ENCODE measurements around the gene SLC25A31. TPM values are rescaled to one million over a fixed set of nuclear protein-coding genes. Genes with fewer than 3 reads are reported as not detected.

Gene SLC25A31
- total and polyA plus RNA-seq, 10 of the 15 experiments (the other 5 are each of a cell fraction or from before 2014, with no cell fraction given), result not detected

DNA sequence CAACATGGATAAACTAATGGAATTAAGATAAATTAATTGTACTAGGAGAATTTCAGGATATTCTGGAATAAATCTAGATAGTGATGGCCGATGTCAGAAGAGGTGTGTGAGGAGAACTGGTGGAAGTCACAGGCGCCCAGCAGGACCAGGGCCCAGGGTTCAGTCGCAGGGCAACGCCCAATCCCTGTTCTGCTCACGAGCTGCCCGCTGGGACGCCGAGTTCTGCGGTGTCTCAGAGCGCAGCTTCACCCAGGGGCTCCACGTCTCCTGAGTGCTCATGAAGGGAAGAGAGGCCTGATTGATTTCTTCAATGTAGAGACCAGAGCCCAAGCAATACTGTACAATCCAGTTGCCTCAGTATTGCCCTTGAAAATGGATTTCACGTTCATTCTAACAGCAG, 50.4 kb downstream of the SLC25A31 start:
- Histone ChIP-seq H3K27me3 (replicated peaks in 1 of 2; ENCODE audit: control insufficient read depth in 2 of 2, insufficient read depth in 2 of 2, low read length in 1 of 2) (no peaks in the 10 kb centered on the region), H3K79me2 (ENCODE audit: control insufficient read depth, insufficient read depth, low read length) (peaks cover 31% of the 10 kb centered on the region), H3K4me1 (ENCODE audit: control insufficient read depth, insufficient read depth, low read length) (peaks cover 11% of the 10 kb centered on the region), H3K27ac (ENCODE audit: control insufficient read depth, insufficient read depth) (no peak overlapping the region), H3K4me2 (ENCODE audit: control insufficient read depth, insufficient read depth) (no peak overlapping the region), H3K9me3 (replicated peaks; ENCODE audit: control insufficient read depth, insufficient read depth, low read length) (no peaks in the 10 kb centered on the region), H3K4me3 (no peak overlapping the region), H4K20me1 (ENCODE audit: control insufficient read depth, insufficient read depth) (no peaks in the 10 kb centered on the region), H3K36me3 (ENCODE audit: control insufficient read depth in 2 of 2, insufficient read depth in 2 of 2, low read length in 1 of 2) (no peaks in the 10 kb centered on the region), H3K9ac (ENCODE audit: control insufficient read depth, insufficient read depth, low read length) (no peak overlapping the region), H2AFZ (ENCODE audit: control insufficient read depth, low read depth, low read length) (no peak overlapping the region)
- DNase-seq (ENCODE audit: low read depth, low spot score), result no peak
- RAD21 ChIA-PET (ENCODE audit: unreplicated experiment), result no interaction called here
- no TSS peak for BruUV-seq (replicated peaks)
- in situ Hi-C loops (cut with MboI) (no loop called here), intact Hi-C loops (cut with micrococcal nuclease; ENCODE audit: unreplicated experiment) (loop anchor here (5.0 kb wide), 1 partner anchor 282 kb away; the partner anchor contains the start of gene LARP1B)
- FAIRE-seq, result no peak
- SMC1A ChIA-PET (ENCODE audit: uncharacterized antibody, unreplicated experiment), result no interaction called here
- POLR2A ChIA-PET, result no interaction called here
- CTCF ChIA-PET, result no interaction called here
- WGBS (ENCODE audit: insufficient coverage, insufficient replicate concordance, low lambda C conversion rate, missing lambda C conversion rate), result 94% methylated on average over 12 of the region's 12 CpGs
- no peak for ATAC-seq
- TF ChIP-seq PML (IDR thresholded peaks at IDR 0.05; ENCODE audit: low read length) (no peak), SUPT20H (IDR thresholded peaks at IDR 0.05; ENCODE audit: borderline replicate concordance, control insufficient read depth, low read depth, low read length) (no peak), ZNF24 (IDR thresholded peaks at IDR 0.05) (no peak), MYB (IDR thresholded peaks at IDR 0.05; ENCODE audit: borderline replicate concordance, low read depth, low read length) (no peak), TCF3 (IDR thresholded peaks at IDR 0.05; ENCODE audit: borderline replicate concordance, insufficient read depth, low read depth, low read length) (no peak), NFYB (IDR thresholded peaks at IDR 0.05; ENCODE audit: insufficient read depth, low read depth, low read length) (no peak), MYC (IDR thresholded peaks at IDR 0.05; ENCODE audit: insufficient read depth, insufficient read length, insufficient replicate concordance, low read length, severe bottlenecking) (no peak)
- TF ChIP-seq, protein P1, sequence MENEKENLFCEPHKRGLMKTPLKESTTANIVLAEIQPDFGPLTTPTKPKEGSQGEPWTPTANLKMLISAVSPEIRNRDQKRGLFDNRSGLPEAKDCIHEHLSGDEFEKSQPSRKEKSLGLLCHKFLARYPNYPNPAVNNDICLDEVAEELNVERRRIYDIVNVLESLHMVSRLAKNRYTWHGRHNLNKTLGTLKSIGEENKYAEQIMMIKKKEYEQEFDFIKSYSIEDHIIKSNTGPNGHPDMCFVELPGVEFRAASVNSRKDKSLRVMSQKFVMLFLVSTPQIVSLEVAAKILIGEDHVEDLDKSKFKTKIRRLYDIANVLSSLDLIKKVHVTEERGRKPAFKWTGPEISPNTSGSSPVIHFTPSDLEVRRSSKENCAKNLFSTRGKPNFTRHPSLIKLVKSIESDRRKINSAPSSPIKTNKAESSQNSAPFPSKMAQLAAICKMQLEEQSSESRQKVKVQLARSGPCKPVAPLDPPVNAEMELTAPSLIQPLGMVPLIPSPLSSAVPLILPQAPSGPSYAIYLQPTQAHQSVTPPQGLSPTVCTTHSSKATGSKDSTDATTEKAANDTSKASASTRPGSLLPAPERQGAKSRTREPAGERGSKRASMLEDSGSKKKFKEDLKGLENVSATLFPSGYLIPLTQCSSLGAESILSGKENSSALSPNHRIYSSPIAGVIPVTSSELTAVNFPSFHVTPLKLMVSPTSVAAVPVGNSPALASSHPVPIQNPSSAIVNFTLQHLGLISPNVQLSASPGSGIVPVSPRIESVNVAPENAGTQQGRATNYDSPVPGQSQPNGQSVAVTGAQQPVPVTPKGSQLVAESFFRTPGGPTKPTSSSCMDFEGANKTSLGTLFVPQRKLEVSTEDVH (IDR thresholded peaks at IDR 0.05; ENCODE audit: low read depth, partially characterized antibody), result no peak
- TF ChIP-seq, protein P2, sequence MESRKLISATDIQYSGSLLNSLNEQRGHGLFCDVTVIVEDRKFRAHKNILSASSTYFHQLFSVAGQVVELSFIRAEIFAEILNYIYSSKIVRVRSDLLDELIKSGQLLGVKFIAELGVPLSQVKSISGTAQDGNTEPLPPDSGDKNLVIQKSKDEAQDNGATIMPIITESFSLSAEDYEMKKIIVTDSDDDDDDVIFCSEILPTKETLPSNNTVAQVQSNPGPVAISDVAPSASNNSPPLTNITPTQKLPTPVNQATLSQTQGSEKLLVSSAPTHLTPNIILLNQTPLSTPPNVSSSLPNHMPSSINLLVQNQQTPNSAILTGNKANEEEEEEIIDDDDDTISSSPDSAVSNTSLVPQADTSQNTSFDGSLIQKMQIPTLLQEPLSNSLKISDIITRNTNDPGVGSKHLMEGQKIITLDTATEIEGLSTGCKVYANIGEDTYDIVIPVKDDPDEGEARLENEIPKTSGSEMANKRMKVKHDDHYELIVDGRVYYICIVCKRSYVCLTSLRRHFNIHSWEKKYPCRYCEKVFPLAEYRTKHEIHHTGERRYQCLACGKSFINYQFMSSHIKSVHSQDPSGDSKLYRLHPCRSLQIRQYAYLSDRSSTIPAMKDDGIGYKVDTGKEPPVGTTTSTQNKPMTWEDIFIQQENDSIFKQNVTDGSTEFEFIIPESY (IDR thresholded peaks at IDR 0.05), result no peak
- TF ChIP-seq, protein P3, sequence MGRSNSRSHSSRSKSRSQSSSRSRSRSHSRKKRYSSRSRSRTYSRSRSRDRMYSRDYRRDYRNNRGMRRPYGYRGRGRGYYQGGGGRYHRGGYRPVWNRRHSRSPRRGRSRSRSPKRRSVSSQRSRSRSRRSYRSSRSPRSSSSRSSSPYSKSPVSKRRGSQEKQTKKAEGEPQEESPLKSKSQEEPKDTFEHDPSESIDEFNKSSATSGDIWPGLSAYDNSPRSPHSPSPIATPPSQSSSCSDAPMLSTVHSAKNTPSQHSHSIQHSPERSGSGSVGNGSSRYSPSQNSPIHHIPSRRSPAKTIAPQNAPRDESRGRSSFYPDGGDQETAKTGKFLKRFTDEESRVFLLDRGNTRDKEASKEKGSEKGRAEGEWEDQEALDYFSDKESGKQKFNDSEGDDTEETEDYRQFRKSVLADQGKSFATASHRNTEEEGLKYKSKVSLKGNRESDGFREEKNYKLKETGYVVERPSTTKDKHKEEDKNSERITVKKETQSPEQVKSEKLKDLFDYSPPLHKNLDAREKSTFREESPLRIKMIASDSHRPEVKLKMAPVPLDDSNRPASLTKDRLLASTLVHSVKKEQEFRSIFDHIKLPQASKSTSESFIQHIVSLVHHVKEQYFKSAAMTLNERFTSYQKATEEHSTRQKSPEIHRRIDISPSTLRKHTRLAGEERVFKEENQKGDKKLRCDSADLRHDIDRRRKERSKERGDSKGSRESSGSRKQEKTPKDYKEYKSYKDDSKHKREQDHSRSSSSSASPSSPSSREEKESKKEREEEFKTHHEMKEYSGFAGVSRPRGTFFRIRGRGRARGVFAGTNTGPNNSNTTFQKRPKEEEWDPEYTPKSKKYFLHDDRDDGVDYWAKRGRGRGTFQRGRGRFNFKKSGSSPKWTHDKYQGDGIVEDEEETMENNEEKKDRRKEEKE (IDR thresholded peaks at IDR 0.05), result no peak
- TF ChIP-seq, protein P4, sequence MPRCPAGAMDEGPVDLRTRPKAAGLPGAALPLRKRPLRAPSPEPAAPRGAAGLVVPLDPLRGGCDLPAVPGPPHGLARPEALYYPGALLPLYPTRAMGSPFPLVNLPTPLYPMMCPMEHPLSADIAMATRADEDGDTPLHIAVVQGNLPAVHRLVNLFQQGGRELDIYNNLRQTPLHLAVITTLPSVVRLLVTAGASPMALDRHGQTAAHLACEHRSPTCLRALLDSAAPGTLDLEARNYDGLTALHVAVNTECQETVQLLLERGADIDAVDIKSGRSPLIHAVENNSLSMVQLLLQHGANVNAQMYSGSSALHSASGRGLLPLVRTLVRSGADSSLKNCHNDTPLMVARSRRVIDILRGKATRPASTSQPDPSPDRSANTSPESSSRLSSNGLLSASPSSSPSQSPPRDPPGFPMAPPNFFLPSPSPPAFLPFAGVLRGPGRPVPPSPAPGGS (IDR thresholded peaks at IDR 0.05; ENCODE audit: borderline replicate concordance, insufficient read depth, low read depth, low read length, poor library complexity, severe bottlenecking), result no peak

All from GM12878 (cell line).